RPMI7951 (cell line): ENCODE results near the gene SHB. TPM values are rescaled to one million over a fixed set of nuclear protein-coding genes. Genes with fewer than 3 reads are reported as not detected.

Source experiments
- DNase-seq: peaks from one replicate; pipeline ENCODE4 v3.0.0-alpha.2; 2012; ENCODE audit warnings: low read depth
- total RNA-seq: library from RNA; depleted of rRNA; stranded (reverse); fragments of >200 nt; shearing (Covaris generic); gene quantifications from 2 replicates; pipeline ENCODE4 v1.2.3, GENCODE V29; 2014

Gene SHB
- total RNA-seq, 1 experiment from 2014 or later: 10.0 TPM

GRCh38 chr9:37989701-37990100, 79.3 kb downstream of the SHB start:
- no peak for DNase-seq

DNA sequence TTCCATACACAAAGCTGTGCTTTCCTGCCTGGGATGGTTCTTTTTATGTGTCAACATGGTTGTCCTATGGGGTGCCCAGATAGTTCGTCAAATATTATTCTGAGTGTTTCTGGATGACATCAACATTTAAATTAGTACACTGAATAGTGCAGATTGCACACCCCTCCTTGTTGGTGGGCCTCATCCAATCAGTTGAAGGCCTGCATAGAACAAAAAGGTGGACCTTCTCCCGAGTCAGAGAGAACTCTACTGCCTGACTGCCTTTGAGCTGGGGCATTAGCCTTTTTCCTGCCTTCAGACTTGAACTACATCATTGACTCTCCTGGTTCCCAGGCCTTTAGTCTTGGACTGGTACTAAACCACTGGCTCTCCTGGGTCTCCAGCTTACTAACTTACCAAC, 80.4 kb downstream of the SHB start:
- no peak for DNase-seq

- no peak for DNase-seq
Observed at GRCh38 chr9:37988041-37988440, 81.0 kb downstream of the SHB start.

GRCh38 chr9:37987467-37987981, 81.5 kb downstream of the SHB start:
- no peak for DNase-seq

DNA sequence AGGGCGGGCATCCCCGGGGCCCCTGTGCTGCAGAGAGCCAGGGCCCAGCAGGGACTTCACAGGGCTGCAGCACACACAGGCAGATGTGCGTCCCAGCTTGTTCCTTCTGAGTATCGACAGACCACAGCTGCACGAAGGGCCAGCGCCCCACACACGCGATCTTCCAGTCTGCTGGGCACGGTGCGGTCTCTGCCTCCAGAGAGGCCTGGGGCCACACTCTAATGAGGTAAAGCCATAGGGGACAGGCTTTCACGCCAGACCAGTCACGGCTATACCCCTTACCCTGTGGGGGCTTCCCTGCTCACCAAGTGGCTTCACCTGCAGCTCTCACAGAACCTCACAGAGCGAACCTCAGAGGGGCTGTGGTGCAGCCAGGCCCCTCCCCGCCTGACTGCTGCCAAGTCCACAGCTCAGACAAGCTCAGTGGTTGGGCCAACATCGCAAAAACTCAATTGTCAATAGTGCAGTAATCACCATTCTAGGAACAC, 82.2 kb downstream of the SHB start:
- DNase-seq: no peak

DNA sequence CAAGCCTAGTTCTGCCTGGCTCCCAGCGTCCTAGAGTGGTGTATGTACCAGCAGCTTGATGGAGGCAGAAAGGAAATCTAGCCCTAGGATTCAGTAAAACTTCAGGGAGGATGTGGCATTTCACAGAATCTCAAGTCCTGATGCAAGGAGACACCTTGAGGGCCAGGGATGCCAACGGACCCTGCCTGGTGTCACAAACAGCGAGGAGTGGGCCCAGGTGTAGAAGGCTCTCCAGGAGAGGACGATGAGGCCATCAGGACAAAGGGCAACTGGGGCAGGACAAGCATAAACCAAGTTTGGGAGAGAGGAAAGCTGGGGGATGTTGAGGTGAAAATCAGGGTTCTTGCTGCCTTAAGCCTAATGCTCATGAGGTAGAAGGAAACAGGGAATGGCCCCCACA, 83.0 kb downstream of the SHB start:
- DNase-seq: no peak

- DNase-seq: peak; percentile 67
Observed at GRCh38 chr9:37984672-37985611, 84.1 kb downstream of the SHB start.

DNA sequence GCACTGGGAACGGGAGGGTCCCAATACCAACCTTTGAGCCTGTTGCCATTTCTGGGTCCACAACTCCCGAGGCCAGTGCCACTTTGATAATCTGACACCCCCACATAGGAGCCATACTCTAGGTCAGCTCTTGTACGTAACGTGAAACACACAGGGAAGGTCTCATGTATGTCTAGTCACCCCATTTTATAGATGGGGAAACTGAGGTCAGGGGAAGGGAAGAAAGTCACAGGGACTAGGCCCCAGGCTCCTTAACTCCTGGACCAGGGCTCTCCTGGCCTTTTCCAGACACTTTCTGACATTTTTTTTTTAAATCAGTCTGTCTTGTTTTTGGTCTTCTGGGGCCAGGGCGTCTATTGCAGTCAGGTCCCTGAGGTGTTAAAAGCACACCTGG, 84.8 kb downstream of the SHB start:
- DNase-seq: no peak

- no peak for DNase-seq
Observed at GRCh38 chr9:37983381-37984067, 85.5 kb downstream of the SHB start.

DNA sequence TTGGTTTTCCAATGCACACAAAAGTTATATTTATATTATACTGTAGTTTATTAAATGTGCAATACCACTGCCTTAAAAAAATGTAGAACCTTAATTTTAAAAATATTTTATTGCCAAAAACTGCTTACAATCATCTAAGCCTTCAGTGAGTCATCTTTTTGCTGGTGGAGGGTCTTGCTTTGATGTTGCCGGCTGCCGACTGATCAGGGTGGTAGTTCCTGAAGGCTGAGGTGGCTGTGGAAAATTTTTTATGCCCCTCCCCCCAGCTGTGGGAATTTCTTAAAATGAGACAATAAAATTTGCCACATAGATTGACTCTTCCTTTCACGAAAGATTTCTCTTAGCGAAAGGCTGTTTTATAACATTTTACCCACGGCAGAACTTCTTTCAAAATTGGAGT, 89.2 kb downstream of the SHB start:
- DNase-seq: no peak

DNA sequence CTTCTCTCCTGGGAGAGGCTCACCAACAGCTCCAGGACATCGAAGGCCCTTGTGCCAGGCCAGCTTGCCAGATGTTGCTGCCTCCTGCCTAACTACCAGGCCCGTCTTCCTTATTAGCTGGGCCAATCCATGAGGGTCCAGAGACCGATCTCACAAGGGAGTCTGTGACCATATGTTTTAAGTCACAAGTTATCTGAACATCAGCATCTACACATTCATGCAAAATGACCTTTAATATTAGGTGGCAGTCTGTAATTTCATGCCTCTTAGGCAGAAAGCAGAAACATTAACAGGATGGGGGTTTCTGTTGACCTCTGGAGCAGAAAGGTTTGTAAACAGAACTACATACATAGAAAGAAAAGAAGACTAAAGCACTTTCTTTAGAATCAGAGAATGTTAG, 90.0 kb downstream of the SHB start:
- DNase-seq: no peak

DNA sequence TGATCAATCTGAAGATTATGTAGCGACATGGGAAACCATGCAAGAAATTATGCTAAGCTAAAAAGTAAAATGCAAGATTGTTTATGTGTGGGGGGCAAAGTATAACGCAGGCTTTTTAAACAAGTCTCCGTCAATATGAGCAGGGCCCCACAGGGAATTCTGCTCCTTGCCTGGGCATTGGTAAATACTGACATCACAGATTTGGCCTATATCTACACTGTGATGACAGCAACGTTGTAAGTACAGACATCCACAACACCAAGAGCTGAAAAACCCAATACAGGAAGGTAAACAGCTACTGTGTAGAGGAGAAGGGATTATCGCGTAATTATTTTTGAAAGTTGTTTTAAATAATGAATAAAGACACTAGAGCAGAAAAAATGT, 90.6 kb downstream of the SHB start:
- no peak for DNase-seq

DNA sequence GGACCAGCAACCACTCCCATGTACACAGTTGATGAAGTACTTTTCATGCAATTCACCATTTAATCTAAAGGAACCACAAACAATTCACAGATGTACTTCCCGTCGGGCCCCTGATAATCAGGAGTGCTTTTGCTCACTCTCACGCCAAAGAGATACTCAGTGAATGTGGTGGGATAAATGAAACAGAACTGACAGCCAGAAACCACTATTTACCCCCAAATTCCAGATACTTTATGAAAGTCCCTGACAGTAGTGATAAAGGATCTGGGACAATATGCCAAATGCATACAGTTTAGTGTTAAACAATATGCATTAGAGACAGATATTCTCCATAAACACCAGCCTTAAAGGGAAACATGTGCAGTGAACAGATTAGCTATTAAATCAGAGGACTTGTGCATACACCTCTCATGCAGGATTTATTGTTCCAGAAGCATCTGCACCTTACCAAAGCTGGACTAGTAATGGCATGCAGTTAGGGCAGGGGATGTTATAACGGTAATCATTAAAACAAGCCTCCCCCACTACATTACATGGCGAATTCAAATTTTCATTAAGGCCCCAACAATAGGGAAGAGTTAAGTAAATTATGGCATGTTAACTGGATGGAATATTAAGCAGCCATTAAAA, 91.1 kb downstream of the SHB start:
- DNase-seq: no peak

DNA sequence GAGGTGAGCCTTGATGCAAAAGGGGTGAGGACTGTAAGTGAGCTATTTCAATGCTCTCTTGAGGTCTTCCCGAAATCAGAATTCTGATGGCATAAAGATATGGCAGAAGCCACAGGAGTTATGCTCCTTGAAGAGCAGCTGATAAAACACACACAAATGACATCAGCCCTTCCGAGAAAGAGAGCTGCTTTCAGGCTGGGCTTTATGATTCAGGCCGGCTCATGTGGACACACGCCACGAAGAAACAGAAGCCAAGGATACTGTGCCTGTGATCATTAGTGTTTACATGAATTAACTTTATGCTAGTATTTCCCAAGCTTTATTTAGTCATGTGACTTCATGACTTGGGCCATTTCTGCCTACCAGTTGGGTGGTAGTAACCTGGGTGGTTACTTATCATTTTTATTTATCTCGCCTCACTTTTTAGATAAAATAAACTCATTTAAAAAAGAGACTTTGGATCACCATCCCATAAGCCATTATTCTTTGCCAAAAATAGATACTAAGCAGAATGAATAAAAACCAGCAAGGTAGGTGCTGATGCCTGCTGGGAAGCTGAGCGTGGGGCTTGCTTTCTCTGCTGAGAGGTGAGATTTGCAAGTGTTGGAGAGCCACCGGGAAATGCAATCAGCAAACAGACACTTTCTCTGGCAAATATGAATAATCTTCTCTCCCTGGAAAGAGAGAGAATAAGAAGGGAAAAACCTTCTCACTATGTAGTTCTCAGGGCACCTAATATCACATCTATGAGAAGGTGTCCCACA, 92.1 kb downstream of the SHB start:
- DNase-seq: peak; percentile 74

DNA sequence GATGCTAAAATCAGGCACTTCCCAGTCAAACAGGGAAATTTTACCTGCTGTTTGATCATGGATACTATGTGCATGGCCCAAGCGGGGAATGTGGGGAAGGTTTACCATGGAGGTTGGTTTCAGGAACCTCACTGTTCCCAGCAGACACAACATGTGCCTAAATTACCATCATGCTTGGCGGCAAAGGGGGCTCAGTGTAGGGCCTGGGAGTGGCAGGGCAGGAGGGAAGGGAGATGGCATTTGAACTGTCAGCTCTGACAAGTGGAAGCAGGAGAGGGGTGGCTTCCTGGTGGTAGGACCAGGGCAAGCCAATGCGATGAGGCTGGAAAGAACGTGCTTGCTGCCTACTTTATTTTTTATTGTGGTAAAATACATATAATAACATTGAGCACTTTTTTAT, 93.4 kb downstream of the SHB start:
- DNase-seq: no peak

DNA sequence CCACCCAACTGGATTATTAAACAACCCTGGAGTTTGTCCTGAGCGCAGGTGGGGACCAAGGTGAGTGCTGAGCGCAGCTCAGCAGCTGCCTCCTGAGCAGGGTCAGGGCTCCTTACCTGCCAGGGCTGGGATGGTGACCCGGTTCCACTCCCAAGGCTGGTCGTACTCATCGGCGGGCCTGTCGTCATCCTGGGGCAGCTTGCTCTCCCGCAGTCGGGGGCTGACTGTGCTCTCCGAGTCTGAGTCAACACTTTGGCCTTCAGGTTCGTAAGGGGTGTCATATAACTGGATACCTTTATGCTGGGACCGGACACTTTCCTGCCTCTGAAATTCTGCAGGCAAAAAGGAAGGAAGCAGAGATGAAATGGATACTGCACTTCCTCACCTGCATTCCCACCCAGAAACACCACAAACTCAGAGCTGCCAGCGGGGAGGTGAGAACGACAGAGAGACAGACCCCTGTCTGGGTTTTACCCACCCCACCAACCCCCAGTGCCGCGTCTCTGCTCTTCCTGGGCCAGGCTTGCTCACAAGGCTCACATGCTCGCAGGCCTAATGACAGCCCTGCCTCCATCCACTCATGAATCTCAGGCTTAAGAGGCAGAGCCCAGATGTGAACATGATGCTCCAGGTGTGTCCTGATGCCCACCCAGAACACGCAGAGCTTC, 94.4 kb downstream of the SHB start:
- DNase-seq: no peak

- no peak for DNase-seq
Observed at GRCh38 chr9:37972351-37972848, 96.6 kb downstream of the SHB start.

DNA sequence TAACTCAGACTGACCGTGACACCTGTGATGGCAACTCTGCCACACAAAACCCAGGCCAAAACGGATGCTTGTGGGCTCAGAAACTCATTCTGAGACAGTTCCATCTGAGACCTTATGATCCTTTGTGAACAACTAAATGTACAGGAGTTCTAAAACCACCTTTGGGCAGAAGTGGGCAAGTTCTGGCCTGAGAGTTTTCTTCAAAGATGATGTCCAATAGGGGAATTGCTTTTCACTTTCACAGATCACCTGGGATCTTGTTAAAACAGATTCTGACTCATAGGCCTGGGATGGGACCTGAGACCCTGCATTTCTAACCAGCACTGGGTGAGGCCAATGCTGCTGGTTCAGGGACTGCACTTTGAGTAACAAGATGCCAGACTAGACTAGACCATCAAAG, 97.3 kb downstream of the SHB start:
- DNase-seq: no peak

DNA sequence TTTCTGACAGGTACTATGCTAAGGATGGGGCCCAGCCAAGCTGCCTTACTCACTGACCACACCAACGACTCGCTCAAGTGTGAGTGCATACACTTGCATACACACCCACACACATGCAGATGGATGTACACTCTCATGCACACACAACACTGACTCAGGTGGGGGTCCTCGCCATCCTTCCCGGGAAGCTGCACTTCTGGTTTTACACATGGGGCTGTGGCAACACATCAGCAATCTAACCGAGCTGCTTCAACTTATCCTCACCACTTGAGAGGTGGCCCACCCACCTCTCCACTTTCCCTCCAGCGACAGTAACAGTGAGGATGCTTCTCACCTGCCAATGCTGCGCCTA, 97.9 kb downstream of the SHB start:
- DNase-seq: no peak

DNA sequence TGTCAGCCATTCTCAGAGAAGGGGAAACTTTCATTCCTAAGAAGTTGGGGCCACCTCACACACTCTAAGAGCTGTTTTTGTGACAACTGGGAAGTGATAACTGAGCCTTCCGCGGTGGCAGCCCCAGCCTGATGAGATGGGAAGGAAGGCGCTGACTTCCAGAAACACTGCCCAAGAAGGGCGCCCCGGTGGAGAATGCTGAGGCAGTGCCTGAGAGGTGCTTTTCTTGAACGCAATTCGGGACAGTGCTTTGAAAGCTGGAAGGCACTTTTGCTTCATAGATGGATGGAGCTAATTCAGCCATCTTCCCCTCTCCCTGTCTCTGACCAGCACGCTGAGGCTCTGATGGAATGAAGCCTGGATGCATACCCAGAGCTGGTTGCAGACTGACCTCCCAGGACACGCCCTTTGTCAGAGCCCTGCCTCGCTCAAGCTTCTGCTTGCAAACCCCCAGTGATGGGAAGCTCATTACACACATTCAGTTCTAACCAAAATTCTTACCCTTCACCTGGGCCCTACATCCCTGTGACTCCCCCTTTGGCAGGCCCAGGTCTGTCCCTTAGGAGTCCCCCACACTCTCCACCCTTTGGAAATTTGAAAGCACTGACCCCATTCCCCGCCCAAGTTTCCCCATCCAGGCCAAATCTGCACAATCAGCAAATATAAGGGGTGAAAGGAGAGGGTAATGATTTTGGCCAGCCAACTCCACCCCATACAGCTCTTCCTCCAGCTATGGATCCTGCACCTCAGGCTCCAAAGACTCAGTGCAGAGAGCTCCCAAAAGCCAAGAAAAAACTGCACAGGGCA, 98.5 kb downstream of the SHB start:
- no peak for DNase-seq
